ENCODE data around the gene CFAP46.

Gene CFAP46

GRCh38 chr10:132941640-132942051, 724 bp downstream of the CFAP46 start:
- TF ChIP-seq CTCF (IDR thresholded peaks at IDR 0.05), result no peak

DNA sequence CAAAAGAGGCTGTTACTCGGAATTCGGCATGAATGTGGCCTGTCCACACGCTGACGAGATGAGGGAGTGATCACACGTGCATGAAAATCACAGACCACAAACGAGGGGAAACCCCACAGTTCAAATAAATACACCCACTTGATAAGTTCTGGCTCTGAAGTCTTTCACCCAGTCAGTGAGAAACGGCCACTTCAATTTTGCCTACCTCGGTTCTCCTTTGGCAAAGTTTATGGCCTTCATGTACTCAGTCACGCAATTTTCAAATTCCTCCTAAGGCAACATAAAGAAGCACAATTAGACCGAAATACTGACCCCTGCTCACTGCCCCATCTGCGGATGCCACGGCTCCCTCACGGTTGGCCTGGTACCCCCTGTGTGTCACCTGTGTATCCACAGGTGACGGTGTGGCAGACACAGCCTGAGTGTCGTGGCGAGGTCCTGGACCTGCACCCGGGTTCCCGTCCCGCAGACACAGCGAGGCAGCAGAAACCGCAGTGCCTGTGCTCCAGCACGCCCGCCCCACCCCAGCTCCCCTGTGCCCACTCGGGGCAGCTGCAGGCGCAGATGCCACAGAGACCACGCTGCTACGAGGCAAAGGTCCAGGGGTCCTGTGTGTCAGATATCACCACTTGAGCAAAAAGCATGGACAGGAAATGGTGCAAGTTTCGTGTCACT, 1.4 kb downstream of the CFAP46 start:
- no peak for TF ChIP-seq CTCF (IDR thresholded peaks at IDR 0.05)

GRCh38 chr10:132939957-132940790, 2.2 kb downstream of the CFAP46 start:
- peak; percentile 98 for TF ChIP-seq CTCF (IDR thresholded peaks at IDR 0.05)

- no peak for TF ChIP-seq CTCF (IDR thresholded peaks at IDR 0.05)
These were observed 2.9 kb downstream of the CFAP46 start for GRCh38 chr10:132939378-132939955.

- peak; percentile 25; the same call in 1 of the 2 replicates for TF ChIP-seq CTCF (IDR thresholded peaks at IDR 0.05)
These were observed 3.7 kb downstream of the CFAP46 start for GRCh38 chr10:132938472-132939339.

DNA sequence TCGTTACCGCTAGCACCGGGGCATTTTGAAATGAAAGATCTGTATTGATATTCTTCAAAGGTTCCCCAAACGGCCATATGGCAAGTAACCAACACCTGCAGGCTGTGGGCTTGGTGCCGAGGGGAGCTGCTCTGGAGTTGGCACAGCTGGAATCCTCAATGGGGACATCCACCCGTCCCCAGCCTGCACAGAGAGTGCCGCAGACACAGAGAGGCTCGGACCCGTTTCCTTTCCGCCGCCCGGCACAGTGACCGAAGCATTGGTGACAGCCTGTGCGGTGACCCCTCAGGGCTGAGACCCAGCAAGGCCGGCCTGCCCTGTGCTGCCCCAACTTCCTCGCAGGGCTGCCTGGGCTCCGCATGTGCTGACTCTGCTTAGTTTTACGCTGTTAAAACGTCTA, 4.5 kb downstream of the CFAP46 start:
- no peak for TF ChIP-seq CTCF (IDR thresholded peaks at IDR 0.05)

GRCh38 chr10:132934953-132935352, 7.4 kb downstream of the CFAP46 start:
- no peak for TF ChIP-seq CTCF (IDR thresholded peaks at IDR 0.05)

Measured in LNCAP (cell line).